GM20000 (cell line): ENCODE measurements around the gene SIGLEC12.

Experiments used
- DNase-seq: peaks from one replicate; pipeline ENCODE4 v3.0.0; 2012; ENCODE audit warnings: low spot score
- CTCF ChIP-seq: IDR thresholded peaks from 2 replicates; pipeline ENCODE4 v1.5.1; 2012; ENCODE audit warnings: mild to moderate bottlenecking, control low read depth; ENCODE audit errors: extremely low read depth, missing control alignments

SIGLEC12 gene

DNA sequence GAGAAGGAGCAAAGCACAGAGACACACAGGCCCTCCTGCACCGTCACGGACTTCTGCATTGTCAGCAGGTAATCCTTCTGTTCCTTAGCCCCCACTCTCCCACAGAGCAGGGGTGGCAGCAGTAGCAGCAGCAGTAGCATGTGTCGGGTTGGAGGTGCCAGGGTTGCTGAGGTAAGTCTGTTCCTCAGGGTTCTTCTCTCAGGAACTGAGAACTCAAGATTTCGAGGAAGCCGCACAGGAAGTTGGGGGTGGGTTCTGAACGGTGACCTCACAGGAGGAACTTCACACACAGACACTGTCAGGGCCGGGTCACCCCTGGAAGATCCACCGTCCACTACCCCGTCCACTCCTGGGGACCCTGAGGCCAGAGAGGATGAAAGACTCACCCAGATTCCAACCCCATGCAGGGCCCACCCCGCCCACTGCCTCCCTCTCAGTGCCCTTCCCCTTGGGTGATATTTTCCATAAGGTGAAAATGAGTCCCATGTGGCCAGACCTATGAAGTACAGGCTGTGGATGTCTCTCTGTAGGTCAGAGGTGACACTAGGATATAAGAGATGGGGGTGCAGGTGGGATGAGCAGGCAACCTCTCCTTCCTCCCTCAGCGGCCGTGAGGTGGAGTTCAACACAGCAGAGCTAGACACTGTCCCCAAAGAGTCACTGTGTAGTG lies at the start of gene SIGLEC12:
Gene SIGLEC12 (minus strand): TSS at position 207 of the 670 bp plus-strand sequence. CDS start 67 bp downstream, at position 140.
- no peak for TF ChIP-seq CTCF
- DNase-seq = no peak

GRCh38 chr19:51550848-51551672 lies 49.5 kb upstream of the SIGLEC12 start:
- DNase-seq = no peak
- no peak for TF ChIP-seq CTCF

DNA sequence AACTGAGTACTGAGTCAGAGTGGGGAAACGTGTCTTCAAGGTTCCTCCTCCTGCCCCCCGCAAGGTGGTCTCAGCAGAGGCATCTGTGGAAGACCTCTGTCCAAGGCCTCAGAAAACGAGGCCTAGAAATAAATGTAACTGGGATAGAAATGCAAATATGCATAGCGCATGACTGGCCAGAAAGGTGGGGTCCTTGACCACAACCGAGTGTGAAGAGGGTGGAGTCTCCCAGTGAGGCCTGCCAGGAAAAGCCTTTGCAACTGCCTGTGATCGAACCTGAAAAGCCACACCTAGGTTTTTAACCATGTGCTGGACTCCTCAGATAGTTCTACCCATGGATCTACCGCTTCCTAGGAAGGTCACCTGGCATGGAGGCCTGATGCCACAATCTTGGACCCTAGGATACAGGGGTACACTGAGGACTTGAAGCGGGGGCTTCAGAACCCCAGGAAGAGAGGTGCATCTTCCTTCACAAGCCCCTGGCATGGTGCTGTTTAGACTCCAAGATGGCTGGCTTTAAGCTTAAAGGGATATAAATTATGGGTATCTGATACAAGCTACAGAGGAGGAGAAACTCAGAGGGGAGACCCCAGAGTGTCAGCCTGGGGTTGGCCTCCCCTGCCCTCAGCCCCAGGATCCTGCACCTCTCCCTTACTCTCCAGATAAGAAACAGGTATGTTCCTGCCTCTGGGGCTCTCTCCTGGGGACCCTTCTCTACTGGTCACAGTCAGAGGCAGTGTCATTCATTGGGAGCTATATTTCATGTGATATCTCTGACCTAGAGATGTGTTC lies 48.1 kb upstream of the SIGLEC12 start:
- no peak for DNase-seq
- TF ChIP-seq CTCF = no peak

- no peak for TF ChIP-seq CTCF
- DNase-seq = no peak
These were observed 47.3 kb upstream of the SIGLEC12 start for GRCh38 chr19:51548891-51549305.

GRCh38 chr19:51548213-51548651 lies 46.6 kb upstream of the SIGLEC12 start:
- no peak for DNase-seq
- no peak for TF ChIP-seq CTCF

- no peak for TF ChIP-seq CTCF
- no peak for DNase-seq
These were observed 46.0 kb upstream of the SIGLEC12 start for GRCh38 chr19:51547397-51548212.
